HEK293 (cell line): ENCODE measurements around the gene NPTXR.

Source experiments
- BCL11B ChIP-seq: fragments of 450-650 bp; formaldehyde crosslinking; IDR thresholded peaks from 2 replicates; pipeline ENCODE4 v1.5.1; 2016; ENCODE audit warnings: low read depth, missing biosample characterization, missing genetic modification characterization
- GLI2 ChIP-seq: fragments of 450-650 bp; formaldehyde crosslinking; IDR thresholded peaks from 2 replicates; pipeline ENCODE4; 2017; ENCODE audit warnings: missing biosample characterization, missing genetic modification characterization, low read depth, borderline replicate concordance
- GLIS2 ChIP-seq: fragments of 450-650 bp; formaldehyde crosslinking; IDR thresholded peaks from 2 replicates; pipeline ENCODE4 v1.5.1; 2016; ENCODE audit warnings: missing biosample characterization, missing genetic modification characterization
- MEIS1 ChIP-seq: sonication (generic); formaldehyde crosslinking; IDR thresholded peaks from 2 replicates; pipeline ENCODE4 v1.8.1; 2022; ENCODE audit warnings: missing genetic modification reagents, mild to moderate bottlenecking, borderline replicate concordance
- SCRT2 ChIP-seq: fragments of 450-650 bp; formaldehyde crosslinking; IDR thresholded peaks from 2 replicates; pipeline ENCODE4 v1.5.1; 2016; ENCODE audit warnings: missing biosample characterization, missing genetic modification characterization
- SP2 ChIP-seq: fragments of 450-650 bp; formaldehyde crosslinking; IDR thresholded peaks from 2 replicates; pipeline ENCODE4 v1.5.1; 2016; ENCODE audit warnings: missing biosample characterization, missing genetic modification characterization
- SP3 ChIP-seq: fragments of 450-650 bp; formaldehyde crosslinking; IDR thresholded peaks from 2 replicates; pipeline ENCODE4 v1.5.1; 2016; ENCODE audit warnings: missing biosample characterization, missing genetic modification characterization
- ZBTB48 ChIP-seq: fragments of 450-650 bp; formaldehyde crosslinking; IDR thresholded peaks from 2 replicates; pipeline ENCODE4 v1.5.1; 2016; ENCODE audit warnings: missing biosample characterization, missing genetic modification characterization
- ZEB2 ChIP-seq: fragments of 450-650 bp; formaldehyde crosslinking; IDR thresholded peaks from 2 replicates; pipeline ENCODE4 v1.5.1; 2016; ENCODE audit warnings: missing biosample characterization, missing genetic modification characterization
- ZNF146 ChIP-seq: fragments of 450-650 bp; formaldehyde crosslinking; IDR thresholded peaks from 2 replicates; pipeline ENCODE4 v1.5.1; 2016; ENCODE audit warnings: missing biosample characterization, missing genetic modification characterization
- ZNF175 ChIP-seq: fragments of 450-650 bp; formaldehyde crosslinking; IDR thresholded peaks from 2 replicates; pipeline ENCODE4 v1.5.1; 2016; ENCODE audit warnings: missing biosample characterization, missing genetic modification characterization
- ZNF184 ChIP-seq: fragments of 450-650 bp; IDR thresholded peaks from 2 replicates; pipeline ENCODE4 v1.5.1; 2018; ENCODE audit warnings: missing biosample characterization, mild to moderate bottlenecking, missing genetic modification characterization
- ZNF221 ChIP-seq: fragments of 450-650 bp; formaldehyde crosslinking; IDR thresholded peaks from 2 replicates; pipeline ENCODE4 v1.5.1; 2017; ENCODE audit warnings: missing biosample characterization, missing genetic modification characterization, borderline replicate concordance
- ZNF24 ChIP-seq: fragments of 450-650 bp; formaldehyde crosslinking; IDR thresholded peaks from 2 replicates; pipeline ENCODE4 v1.5.1; 2016; ENCODE audit warnings: missing biosample characterization, missing genetic modification characterization
- ZNF266 ChIP-seq: fragments of 450-650 bp; formaldehyde crosslinking; IDR thresholded peaks from 2 replicates; pipeline ENCODE4 v1.5.1; 2016; ENCODE audit warnings: missing biosample characterization, missing genetic modification characterization, low read depth
- ZNF341 ChIP-seq: fragments of 450-650 bp; formaldehyde crosslinking; IDR thresholded peaks from 2 replicates; pipeline ENCODE4; 2016; ENCODE audit warnings: low read depth, missing biosample characterization, missing genetic modification characterization
- ZNF48 ChIP-seq: fragments of 450-650 bp; formaldehyde crosslinking; IDR thresholded peaks from 2 replicates; pipeline ENCODE4 v1.5.1; 2016; ENCODE audit warnings: missing biosample characterization, missing genetic modification characterization
- ZNF549 ChIP-seq: fragments of 450-650 bp; IDR thresholded peaks from 2 replicates; pipeline ENCODE4 v1.5.1; 2018; ENCODE audit warnings: missing biosample characterization, missing genetic modification characterization, mild to moderate bottlenecking, inconsistent platforms, moderate library complexity
- ZNF571 ChIP-seq: fragments of 450-650 bp; formaldehyde crosslinking; IDR thresholded peaks from 2 replicates; pipeline ENCODE4 v1.5.0; 2017; ENCODE audit warnings: missing biosample characterization, missing genetic modification characterization
- ZNF596 ChIP-seq: fragments of 450-650 bp; IDR thresholded peaks from 2 replicates; pipeline ENCODE4 v1.5.0; 2018; ENCODE audit warnings: missing biosample characterization, mild to moderate bottlenecking, missing genetic modification characterization, moderate library complexity
- ZNF600 ChIP-seq: fragments of 450-650 bp; formaldehyde crosslinking; IDR thresholded peaks from 2 replicates; pipeline ENCODE4 v1.5.1; 2016; ENCODE audit warnings: missing biosample characterization, missing genetic modification characterization
- ZNF621 ChIP-seq: fragments of 450-650 bp; formaldehyde crosslinking; IDR thresholded peaks from 2 replicates; pipeline ENCODE4 v1.5.1; 2017; ENCODE audit warnings: missing biosample characterization, missing genetic modification characterization
- ZNF670 ChIP-seq: fragments of 450-650 bp; formaldehyde crosslinking; IDR thresholded peaks from 2 replicates; pipeline ENCODE4 v1.5.1; 2016; ENCODE audit warnings: missing biosample characterization, missing genetic modification characterization, low read depth
- ZNF777 ChIP-seq: fragments of 450-650 bp; formaldehyde crosslinking; IDR thresholded peaks from 2 replicates; pipeline ENCODE4 v1.5.1; 2017; ENCODE audit warnings: missing biosample characterization, missing genetic modification characterization, borderline replicate concordance
- ZNF837 ChIP-seq: fragments of 450-650 bp; formaldehyde crosslinking; IDR thresholded peaks from 2 replicates; pipeline ENCODE4 v1.5.1; 2016; ENCODE audit warnings: missing biosample characterization, missing genetic modification characterization
- ZSCAN30 ChIP-seq: fragments of 450-650 bp; IDR thresholded peaks from 2 replicates; pipeline ENCODE4 v1.5.1; 2018; ENCODE audit warnings: missing biosample characterization, mild to moderate bottlenecking, missing genetic modification characterization, moderate library complexity
- TF ChIP-seq, protein P1 (sequence below): fragments of 450-650 bp; formaldehyde crosslinking; IDR thresholded peaks from 2 replicates; pipeline ENCODE4 v1.5.1; 2016; ENCODE audit warnings: missing biosample characterization, missing genetic modification characterization
- TF ChIP-seq, protein P2 (sequence below): fragments of 450-650 bp; formaldehyde crosslinking; optimal IDR thresholded peaks from 2 replicates; pipeline ENCODE3; 2016; ENCODE audit warnings: missing biosample characterization, mild to moderate bottlenecking, missing genetic modification characterization
- TF ChIP-seq, protein P3 (sequence below): fragments of 450-650 bp; formaldehyde crosslinking; IDR thresholded peaks from 2 replicates; pipeline ENCODE4 v1.5.1; 2016; ENCODE audit warnings: missing biosample characterization, missing genetic modification characterization
- TF ChIP-seq, protein P4 (sequence below): fragments of 450-650 bp; formaldehyde crosslinking; IDR thresholded peaks from 2 replicates; pipeline ENCODE4 v1.5.1; 2016; ENCODE audit warnings: missing biosample characterization, missing genetic modification characterization
- TF ChIP-seq, protein P5 (sequence below): fragments of 450-650 bp; formaldehyde crosslinking; IDR thresholded peaks from 2 replicates; pipeline ENCODE4 v1.5.1; 2016; ENCODE audit warnings: missing biosample characterization, missing genetic modification characterization
- TF ChIP-seq, protein P6 (sequence below): fragments of 450-650 bp; formaldehyde crosslinking; IDR thresholded peaks from 2 replicates; pipeline ENCODE4 v1.5.1; 2017; ENCODE audit warnings: missing biosample characterization, missing genetic modification characterization
- TF ChIP-seq, protein P7 (sequence below): fragments of 450-650 bp; formaldehyde crosslinking; IDR thresholded peaks from 2 replicates; pipeline ENCODE4 v1.5.1; 2016; ENCODE audit warnings: missing biosample characterization, missing genetic modification characterization

Gene NPTXR

DNA sequence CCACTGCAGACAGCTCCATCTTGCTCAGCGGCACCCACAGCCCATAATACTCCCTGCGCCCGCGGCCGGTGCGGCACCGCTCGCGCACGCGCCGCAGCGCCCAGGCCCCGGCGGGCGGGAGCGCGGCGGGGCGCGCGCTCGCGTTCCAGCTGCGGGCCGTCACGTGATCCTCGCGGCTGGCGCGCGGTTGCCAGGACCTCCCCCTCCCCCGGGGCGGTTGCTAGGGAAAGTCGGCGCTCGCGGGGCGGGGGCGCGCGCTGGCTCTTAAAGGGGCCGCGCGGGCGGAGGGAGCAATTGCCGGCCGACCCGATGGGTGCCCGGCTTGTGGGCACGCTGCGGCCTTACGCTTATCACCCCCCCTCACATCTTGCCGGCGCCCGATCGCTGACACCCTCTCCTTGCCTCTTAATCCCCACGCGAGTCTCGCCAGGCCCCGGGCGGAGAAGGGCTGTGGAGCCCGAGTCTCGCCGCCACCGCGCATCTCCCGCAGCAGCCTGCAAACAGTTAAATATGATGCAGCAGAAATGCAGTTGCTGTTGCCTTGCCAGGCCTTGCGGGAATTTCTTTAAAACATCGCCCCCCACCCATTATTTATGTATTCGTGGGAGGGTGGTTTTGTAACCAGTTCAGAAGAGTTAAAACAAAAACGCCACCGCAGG is 28.5 kb upstream of the NPTXR start, which contains the start of gene CBX6 (continued):
- TF ChIP-seq ZNF184 (tag by site-specific recombination) (no peak), SP2 (tag by site-specific recombination) (peak; percentile 25; the same call in 1 of the 2 replicates), ZNF24 (tag by site-specific recombination) (peak; percentile 81), ZEB2 (peak; percentile 94), ZBTB48 (no peak), ZNF571 (tag by site-specific recombination) (no peak), ZNF837 (no peak), ZSCAN30 (tag by site-specific recombination) (no peak), ZNF341 (peak; percentile 86), ZNF549 (tag by site-specific recombination) (no peak), ZNF670 (no peak), SCRT2 (tag by site-specific recombination) (peak; percentile 60; the same call in 1 of the 2 replicates), GLI2 (tag by site-specific recombination) (no peak), ZNF175 (tag by site-specific recombination) (no peak), ZNF600 (tag by site-specific recombination) (no peak), ZNF48 (no peak), BCL11B (tag by site-specific recombination) (no peak), ZNF777 (tag by site-specific recombination) (peak; percentile 59; the same call in 1 of the 2 replicates), ZNF596 (tag by site-specific recombination) (no peak), ZNF146 (no peak), SP3 (tag by site-specific recombination) (no peak; the same call in none of the 2 replicates), ZNF221 (tag by site-specific recombination) (no peak), ZNF621 (no peak), GLIS2 (tag by site-specific recombination) (no peak), ZNF266 (tag by site-specific recombination) (no peak), MEIS1 (CRISPR knock-in tag) (no peak)
- TF ChIP-seq, protein P1, sequence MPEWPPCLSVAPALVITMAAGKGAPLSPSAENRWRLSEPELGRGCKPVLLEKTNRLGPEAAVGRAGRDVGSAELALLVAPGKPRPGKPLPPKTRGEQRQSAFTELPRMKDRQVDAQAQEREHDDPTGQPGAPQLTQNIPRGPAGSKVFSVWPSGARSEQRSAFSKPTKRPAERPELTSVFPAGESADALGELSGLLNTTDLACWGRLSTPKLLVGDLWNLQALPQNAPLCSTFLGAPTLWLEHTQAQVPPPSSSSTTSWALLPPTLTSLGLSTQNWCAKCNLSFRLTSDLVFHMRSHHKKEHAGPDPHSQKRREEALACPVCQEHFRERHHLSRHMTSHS, result 0 out of 2 replicates have a peak, but pooled peaks have one; percentile 15
- TF ChIP-seq, protein P2, sequence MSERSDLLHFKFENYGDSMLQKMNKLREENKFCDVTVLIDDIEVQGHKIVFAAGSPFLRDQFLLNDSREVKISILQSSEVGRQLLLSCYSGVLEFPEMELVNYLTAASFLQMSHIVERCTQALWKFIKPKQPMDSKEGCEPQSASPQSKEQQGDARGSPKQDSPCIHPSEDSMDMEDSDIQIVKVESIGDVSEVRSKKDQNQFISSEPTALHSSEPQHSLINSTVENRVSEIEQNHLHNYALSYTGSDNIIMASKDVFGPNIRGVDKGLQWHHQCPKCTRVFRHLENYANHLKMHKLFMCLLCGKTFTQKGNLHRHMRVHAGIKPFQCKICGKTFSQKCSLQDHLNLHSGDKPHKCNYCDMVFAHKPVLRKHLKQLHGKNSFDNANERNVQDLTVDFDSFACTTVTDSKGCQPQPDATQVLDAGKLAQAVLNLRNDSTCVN (tag by site-specific recombination), result peak; percentile 89
- TF ChIP-seq, protein P3, sequence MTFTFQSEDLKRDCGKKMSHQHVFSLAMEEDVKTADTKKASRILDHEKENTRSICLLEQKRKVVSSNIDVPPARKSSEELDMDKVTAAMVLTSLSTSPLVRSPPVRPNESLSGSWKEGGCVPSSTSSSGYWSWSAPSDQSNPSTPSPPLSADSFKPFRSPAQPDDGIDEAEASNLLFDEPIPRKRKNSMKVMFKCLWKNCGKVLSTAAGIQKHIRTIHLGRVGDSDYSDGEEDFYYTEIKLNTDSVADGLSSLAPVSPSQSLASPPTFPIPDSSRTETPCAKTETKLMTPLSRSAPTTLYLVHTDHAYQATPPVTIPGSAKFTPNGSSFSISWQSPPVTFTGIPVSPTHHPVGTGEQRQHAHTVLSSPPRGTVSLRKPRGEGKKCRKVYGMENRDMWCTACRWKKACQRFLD, result no peak
- TF ChIP-seq, protein P4, sequence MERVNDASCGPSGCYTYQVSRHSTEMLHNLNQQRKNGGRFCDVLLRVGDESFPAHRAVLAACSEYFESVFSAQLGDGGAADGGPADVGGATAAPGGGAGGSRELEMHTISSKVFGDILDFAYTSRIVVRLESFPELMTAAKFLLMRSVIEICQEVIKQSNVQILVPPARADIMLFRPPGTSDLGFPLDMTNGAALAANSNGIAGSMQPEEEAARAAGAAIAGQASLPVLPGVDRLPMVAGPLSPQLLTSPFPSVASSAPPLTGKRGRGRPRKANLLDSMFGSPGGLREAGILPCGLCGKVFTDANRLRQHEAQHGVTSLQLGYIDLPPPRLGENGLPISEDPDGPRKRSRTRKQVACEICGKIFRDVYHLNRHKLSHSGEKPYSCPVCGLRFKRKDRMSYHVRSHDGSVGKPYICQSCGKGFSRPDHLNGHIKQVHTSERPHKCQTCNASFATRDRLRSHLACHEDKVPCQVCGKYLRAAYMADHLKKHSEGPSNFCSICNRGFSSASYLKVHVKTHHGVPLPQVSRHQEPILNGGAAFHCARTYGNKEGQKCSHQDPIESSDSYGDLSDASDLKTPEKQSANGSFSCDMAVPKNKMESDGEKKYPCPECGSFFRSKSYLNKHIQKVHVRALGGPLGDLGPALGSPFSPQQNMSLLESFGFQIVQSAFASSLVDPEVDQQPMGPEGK (tag by site-specific recombination), result peak; percentile 73
- TF ChIP-seq, protein P5, sequence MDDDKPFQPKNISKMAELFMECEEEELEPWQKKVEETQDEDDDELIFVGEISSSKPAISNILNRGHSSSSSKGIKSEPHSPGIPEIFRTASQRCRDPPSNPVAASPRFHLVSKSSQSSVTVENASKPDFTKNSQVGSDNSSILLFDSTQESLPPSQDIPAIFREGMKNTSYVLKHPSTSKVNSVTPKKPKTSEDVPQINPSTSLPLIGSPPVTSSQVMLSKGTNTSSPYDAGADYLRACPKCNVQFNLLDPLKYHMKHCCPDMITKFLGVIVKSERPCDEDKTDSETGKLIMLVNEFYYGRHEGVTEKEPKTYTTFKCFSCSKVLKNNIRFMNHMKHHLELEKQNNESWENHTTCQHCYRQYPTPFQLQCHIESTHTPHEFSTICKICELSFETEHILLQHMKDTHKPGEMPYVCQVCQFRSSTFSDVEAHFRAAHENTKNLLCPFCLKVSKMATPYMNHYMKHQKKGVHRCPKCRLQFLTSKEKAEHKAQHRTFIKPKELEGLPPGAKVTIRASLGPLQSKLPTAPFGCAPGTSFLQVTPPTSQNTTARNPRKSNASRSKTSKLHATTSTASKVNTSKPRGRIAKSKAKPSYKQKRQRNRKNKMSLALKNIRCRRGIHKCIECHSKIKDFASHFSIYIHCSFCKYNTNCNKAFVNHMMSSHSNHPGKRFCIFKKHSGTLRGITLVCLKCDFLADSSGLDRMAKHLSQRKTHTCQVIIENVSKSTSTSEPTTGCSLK (tag by site-specific recombination), result no peak
- TF ChIP-seq, protein P6, sequence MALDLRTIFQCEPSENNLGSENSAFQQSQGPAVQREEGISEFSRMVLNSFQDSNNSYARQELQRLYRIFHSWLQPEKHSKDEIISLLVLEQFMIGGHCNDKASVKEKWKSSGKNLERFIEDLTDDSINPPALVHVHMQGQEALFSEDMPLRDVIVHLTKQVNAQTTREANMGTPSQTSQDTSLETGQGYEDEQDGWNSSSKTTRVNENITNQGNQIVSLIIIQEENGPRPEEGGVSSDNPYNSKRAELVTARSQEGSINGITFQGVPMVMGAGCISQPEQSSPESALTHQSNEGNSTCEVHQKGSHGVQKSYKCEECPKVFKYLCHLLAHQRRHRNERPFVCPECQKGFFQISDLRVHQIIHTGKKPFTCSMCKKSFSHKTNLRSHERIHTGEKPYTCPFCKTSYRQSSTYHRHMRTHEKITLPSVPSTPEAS (tag by site-specific recombination), result peak; percentile 43; the same call in 1 of the 2 replicates
- TF ChIP-seq, protein P7, sequence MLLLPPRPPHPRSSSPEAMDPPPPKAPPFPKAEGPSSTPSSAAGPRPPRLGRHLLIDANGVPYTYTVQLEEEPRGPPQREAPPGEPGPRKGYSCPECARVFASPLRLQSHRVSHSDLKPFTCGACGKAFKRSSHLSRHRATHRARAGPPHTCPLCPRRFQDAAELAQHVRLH, result no peak
